Measurements from ENCODE around the gene CLIP1.
"Not testable (repeated sequence)": the region's sequence is repeated elsewhere in the genome, so short reads cannot be mapped to it uniquely, and the experiment has no call there.

DNA sequence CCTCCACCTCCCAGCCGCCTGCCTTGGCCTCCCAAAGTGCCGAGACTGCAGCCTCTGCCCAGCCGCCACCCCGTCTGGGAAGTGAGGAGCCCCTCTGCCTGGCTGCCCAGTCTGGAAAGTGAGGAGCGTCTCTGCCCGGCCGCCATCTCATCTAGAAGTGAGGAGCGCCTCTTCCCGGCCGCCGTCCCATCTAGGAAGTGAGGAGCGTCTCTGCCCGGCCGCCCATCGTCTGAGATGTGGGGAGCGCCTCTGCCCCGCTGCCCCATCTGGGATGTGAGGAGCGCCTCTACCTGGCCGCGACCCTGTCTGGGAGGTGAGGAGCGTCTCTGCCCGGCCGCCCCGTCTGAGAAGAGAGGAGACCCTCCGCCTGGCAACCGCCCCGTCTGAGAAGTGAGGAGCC is 65.5 kb downstream of the CLIP1 start:
- not testable (repeated sequence) for TF ChIP-seq GABPA (IDR thresholded peaks at IDR 0.05; ENCODE audit: low read depth); POLR2AphosphoS5 (IDR thresholded peaks at IDR 0.05; ENCODE audit: low read depth); SPI1 (IDR thresholded peaks at IDR 0.05; ENCODE audit: borderline replicate concordance, low read depth)
- TF ChIP-seq, protein P1, sequence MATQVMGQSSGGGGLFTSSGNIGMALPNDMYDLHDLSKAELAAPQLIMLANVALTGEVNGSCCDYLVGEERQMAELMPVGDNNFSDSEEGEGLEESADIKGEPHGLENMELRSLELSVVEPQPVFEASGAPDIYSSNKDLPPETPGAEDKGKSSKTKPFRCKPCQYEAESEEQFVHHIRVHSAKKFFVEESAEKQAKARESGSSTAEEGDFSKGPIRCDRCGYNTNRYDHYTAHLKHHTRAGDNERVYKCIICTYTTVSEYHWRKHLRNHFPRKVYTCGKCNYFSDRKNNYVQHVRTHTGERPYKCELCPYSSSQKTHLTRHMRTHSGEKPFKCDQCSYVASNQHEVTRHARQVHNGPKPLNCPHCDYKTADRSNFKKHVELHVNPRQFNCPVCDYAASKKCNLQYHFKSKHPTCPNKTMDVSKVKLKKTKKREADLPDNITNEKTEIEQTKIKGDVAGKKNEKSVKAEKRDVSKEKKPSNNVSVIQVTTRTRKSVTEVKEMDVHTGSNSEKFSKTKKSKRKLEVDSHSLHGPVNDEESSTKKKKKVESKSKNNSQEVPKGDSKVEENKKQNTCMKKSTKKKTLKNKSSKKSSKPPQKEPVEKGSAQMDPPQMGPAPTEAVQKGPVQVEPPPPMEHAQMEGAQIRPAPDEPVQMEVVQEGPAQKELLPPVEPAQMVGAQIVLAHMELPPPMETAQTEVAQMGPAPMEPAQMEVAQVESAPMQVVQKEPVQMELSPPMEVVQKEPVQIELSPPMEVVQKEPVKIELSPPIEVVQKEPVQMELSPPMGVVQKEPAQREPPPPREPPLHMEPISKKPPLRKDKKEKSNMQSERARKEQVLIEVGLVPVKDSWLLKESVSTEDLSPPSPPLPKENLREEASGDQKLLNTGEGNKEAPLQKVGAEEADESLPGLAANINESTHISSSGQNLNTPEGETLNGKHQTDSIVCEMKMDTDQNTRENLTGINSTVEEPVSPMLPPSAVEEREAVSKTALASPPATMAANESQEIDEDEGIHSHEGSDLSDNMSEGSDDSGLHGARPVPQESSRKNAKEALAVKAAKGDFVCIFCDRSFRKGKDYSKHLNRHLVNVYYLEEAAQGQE (IDR thresholded peaks at IDR 0.05; ENCODE audit: insufficient replicate concordance, low read depth), result not testable (repeated sequence)
- TF ChIP-seq, protein P2, sequence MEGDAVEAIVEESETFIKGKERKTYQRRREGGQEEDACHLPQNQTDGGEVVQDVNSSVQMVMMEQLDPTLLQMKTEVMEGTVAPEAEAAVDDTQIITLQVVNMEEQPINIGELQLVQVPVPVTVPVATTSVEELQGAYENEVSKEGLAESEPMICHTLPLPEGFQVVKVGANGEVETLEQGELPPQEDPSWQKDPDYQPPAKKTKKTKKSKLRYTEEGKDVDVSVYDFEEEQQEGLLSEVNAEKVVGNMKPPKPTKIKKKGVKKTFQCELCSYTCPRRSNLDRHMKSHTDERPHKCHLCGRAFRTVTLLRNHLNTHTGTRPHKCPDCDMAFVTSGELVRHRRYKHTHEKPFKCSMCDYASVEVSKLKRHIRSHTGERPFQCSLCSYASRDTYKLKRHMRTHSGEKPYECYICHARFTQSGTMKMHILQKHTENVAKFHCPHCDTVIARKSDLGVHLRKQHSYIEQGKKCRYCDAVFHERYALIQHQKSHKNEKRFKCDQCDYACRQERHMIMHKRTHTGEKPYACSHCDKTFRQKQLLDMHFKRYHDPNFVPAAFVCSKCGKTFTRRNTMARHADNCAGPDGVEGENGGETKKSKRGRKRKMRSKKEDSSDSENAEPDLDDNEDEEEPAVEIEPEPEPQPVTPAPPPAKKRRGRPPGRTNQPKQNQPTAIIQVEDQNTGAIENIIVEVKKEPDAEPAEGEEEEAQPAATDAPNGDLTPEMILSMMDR (IDR thresholded peaks at IDR 0.05; ENCODE audit: insufficient read depth, low read length), result not testable (repeated sequence)
